Left renal pelvis (tissue), 4 donors: ENCODE results near the gene S100Z. TPM values are rescaled to one million over a fixed set of nuclear protein-coding genes. Genes with fewer than 3 reads are reported as not detected.
"Not testable (repeated sequence)": the region's sequence is repeated elsewhere in the genome, so short reads cannot be mapped to it uniquely, and the experiment has no call there.

Experiments used
- DNase-seq, 4 donors: peaks; one replicate each; pipeline ENCODE4 v3.0.0-alpha.2; 2013; ENCODE audit warnings: low read depth in 4 of 4, low spot score in 3 of 4
- polyA plus RNA-seq, 4 donors: library from polyadenylated mRNA; unstranded; fragments of 120-200 nt; gene quantifications; one replicate each; pipeline ENCODE4 v1.2.1, GENCODE V29; 2013; ENCODE audit not compliant: insufficient read length in 4 of 4

Gene S100Z
- polyA plus RNA-seq, 4 donors: 0.16 to 0.46 (median 0.20) TPM

- DNase-seq: not testable (repeated sequence)
These were observed 95.4 kb downstream of the S100Z start for GRCh38 chr5:76945238-76945637.

- DNase-seq: no peak
These were observed 96.3 kb downstream of the S100Z start for GRCh38 chr5:76946090-76946489.

- DNase-seq: no peak
These were observed 97.3 kb downstream of the S100Z start for GRCh38 chr5:76947082-76947503.

- no peak for DNase-seq
These were observed 103.2 kb downstream of the S100Z start, which contains the start of gene CRHBP for GRCh38 chr5:76952795-76953536. TSS of gene CRHBP (plus strand) at chr5:76953045. CDS start at chr5:76953135, 90 bp downstream.

GRCh38 chr5:76953551-76954382 is 104.0 kb downstream of the S100Z start:
- no peak for DNase-seq

GRCh38 chr5:76954383-76954763 is 104.6 kb downstream of the S100Z start:
- no peak for DNase-seq

GRCh38 chr5:76956033-76956432 is 106.2 kb downstream of the S100Z start:
- no peak for DNase-seq

GRCh38 chr5:76958991-76959767 is 109.4 kb downstream of the S100Z start:
- DNase-seq: no peak

GRCh38 chr5:76960004-76960625 is 110.3 kb downstream of the S100Z start:
- no peak for DNase-seq

GRCh38 chr5:76964060-76964459 is 114.2 kb downstream of the S100Z start:
- peak in 2 of 4 donors; percentile 34 to 42 for DNase-seq

Other genes starting within 250 kb of the S100Z start
- gene F2RL2, start 226.6 kb upstream of the S100Z start, polyA plus RNA-seq: under 1 TPM; 0.44 to 0.49 (median 0.48) TPM
- 10 to 100 TPM; 44.0 to 62.4 (median 57.9) TPM for gene F2R, start 133.9 kb upstream of the S100Z start, polyA plus RNA-seq
- 10 to 100 TPM in 3 of 4 donors, 1 to 10 TPM in 1; 1.0 to 37.8 (median 33.2) TPM for gene F2RL1, start 31.0 kb upstream of the S100Z start, polyA plus RNA-seq
- gene CRHBP, start 103.0 kb downstream of the S100Z start, polyA plus RNA-seq: 10 to 100 TPM in 3 of 4 donors, 1 to 10 TPM in 1; 6.4 to 24.2 (median 20.6) TPM
- 10 to 100 TPM; 24.5 to 39.5 (median 32.7) TPM for gene AGGF1, start 180.4 kb downstream of the S100Z start, polyA plus RNA-seq
- gene ZBED3, start 237.3 kb downstream of the S100Z start, polyA plus RNA-seq: 10 to 100 TPM; 21.2 to 33.5 (median 31.4) TPM